GM23338 (cell line): ENCODE results near the gene COL6A3. TPM values are rescaled to one million over a fixed set of nuclear protein-coding genes. Genes with fewer than 3 reads are reported as not detected.

Source experiments
- ATAC-seq: fragments of 200-7000 bp; cut with Tn5 transposase; 3 replicates; pipeline ENCODE4 v1.9.1; 2020
- DNase-seq: peaks from one replicate; pipeline ENCODE4 v3.0.0-alpha.2; 2015; ENCODE audit warnings: low spot score
- H2AFZ ChIP-seq: fragments of 200-600 bp; sonication (generic); 2 replicates; pipeline ENCODE4 v1.8.0; 2016; ENCODE audit warnings: antibody characterized with exemption, mild to moderate bottlenecking, moderate library complexity
- H3F3A ChIP-seq: fragments of 200-600 bp; sonication (generic); replicated peaks from 2 replicates; pipeline ENCODE4 v1.8.0; 2017; ENCODE audit warnings: antibody characterized with exemption, mixed run types, low read depth
- H3K27ac ChIP-seq: fragments of 200-600 bp; sonication (generic); 2 replicates; pipeline ENCODE4 v1.6.1; 2016; ENCODE audit warnings: low read depth
- H3K27me3 ChIP-seq: fragments of 200-600 bp; sonication (generic); 2 replicates; pipeline ENCODE4 v1.8.0; 2016; ENCODE audit warnings: mild to moderate bottlenecking, mixed run types, moderate library complexity; ENCODE audit not compliant: insufficient read depth
- H3K36me3 ChIP-seq: fragments of 200-600 bp; sonication (generic); 2 replicates; pipeline ENCODE4 v1.8.0; 2016; ENCODE audit warnings: mild to moderate bottlenecking; ENCODE audit not compliant: insufficient read depth
- H3K4me1 ChIP-seq: fragments of 200-600 bp; sonication (generic); 2 replicates; pipeline ENCODE4 v1.8.0; 2016; ENCODE audit warnings: mild to moderate bottlenecking, moderate library complexity; ENCODE audit not compliant: insufficient read depth
- H3K4me2 ChIP-seq: fragments of 200-600 bp; sonication (generic); 2 replicates; pipeline ENCODE4 v1.7.1; 2017; ENCODE audit warnings: mixed run types
- H3K4me3 ChIP-seq: fragments of 200-600 bp; sonication (generic); 2 replicates; pipeline ENCODE4 v1.6.1; 2016; ENCODE audit warnings: mixed run types
- H3K79me2 ChIP-seq: fragments of 200-600 bp; sonication (generic); replicated peaks from 2 replicates; pipeline ENCODE4 v1.8.0; 2017; ENCODE audit warnings: mild to moderate bottlenecking; ENCODE audit not compliant: insufficient read depth
- H3K9me2 ChIP-seq: fragments of 200-600 bp; sonication (generic); 2 replicates; pipeline ENCODE4 v1.8.0; 2017; ENCODE audit not compliant: insufficient read depth
- H4K20me1 ChIP-seq: fragments of 200-600 bp; sonication (generic); replicated peaks from 2 replicates; pipeline ENCODE4 v1.8.0; 2017; ENCODE audit warnings: mild to moderate bottlenecking; ENCODE audit not compliant: insufficient read depth
- H3K27ac Mint-ChIP-seq: 2 replicates; pipeline ENCODE4 v1.8.0; 2020; ENCODE audit warnings: inconsistent platforms, mild to moderate bottlenecking, moderate library complexity, mixed read lengths
- H3K27me3 Mint-ChIP-seq: 3 replicates; pipeline ENCODE4 v1.8.0; 2022; ENCODE audit warnings: low read depth, mild to moderate bottlenecking, moderate library complexity, mixed read lengths, inconsistent platforms; ENCODE audit not compliant: insufficient read depth, poor library complexity
- H3K36me3 Mint-ChIP-seq: 3 replicates; pipeline ENCODE4 v1.8.0; 2021; ENCODE audit warnings: low read depth, mild to moderate bottlenecking, inconsistent platforms, moderate library complexity, mixed read lengths
- H3K4me1 Mint-ChIP-seq: 3 replicates; pipeline ENCODE4 v1.8.0; 2020; ENCODE audit warnings: mild to moderate bottlenecking, inconsistent platforms, mixed read lengths
- H3K4me3 Mint-ChIP-seq: 3 replicates; pipeline ENCODE4 v1.8.0; 2021; ENCODE audit warnings: moderate library complexity, mild to moderate bottlenecking, inconsistent platforms, mixed read lengths
- H3K9me3 Mint-ChIP-seq: 3 replicates; pipeline ENCODE4 v1.8.0; 2020; ENCODE audit warnings: moderate library complexity, mild to moderate bottlenecking, inconsistent platforms, mixed read lengths
- EZH2 ChIP-seq: fragments of 200-600 bp; sonication (generic); IDR thresholded peaks from one replicate; pipeline ENCODE4 v1.8.0; 2017; ENCODE audit warnings: antibody characterized with exemption, mild to moderate bottlenecking, low read depth; ENCODE audit not compliant: unreplicated experiment
- NANOG ChIP-seq: IDR thresholded peaks from 2 replicates; pipeline ENCODE4 v1.6.1; 2016; ENCODE audit warnings: antibody characterized with exemption, borderline replicate concordance
- ZNF331 ChIP-seq: fragments of 250-450 bp; sonication (Bioruptor Pico); IDR thresholded peaks from 2 replicates; pipeline ENCODE4 v1.5.0; 2020; ENCODE audit warnings: low read depth, mild to moderate bottlenecking, moderate library complexity
- ZNF462 ChIP-seq: fragments of 250-450 bp; sonication (Bioruptor Pico); IDR thresholded peaks from 2 replicates; pipeline ENCODE4 v1.5.0; 2020; ENCODE audit warnings: mild to moderate bottlenecking, moderate library complexity
- polyA plus RNA-seq: library from polyadenylated mRNA; unstranded; fragments of >200 nt; fragmentation: Nextera tagmentation; extraction: Ambion mirVana; gene quantifications from 2 replicates; pipeline ENCODE4 v1.2.1, GENCODE V29; 2016
- total RNA-seq: library from RNA; depleted of rRNA; stranded (reverse); fragments of >200 nt; shearing (Covaris generic); gene quantifications from 2 replicates; pipeline ENCODE4 v1.2.3, GENCODE V29; 2014

Gene COL6A3
- total and polyA plus RNA-seq, 2 experiments from 2014 or later: 1.2 to 7.3 TPM

- no peak overlapping the region for H3K4me3 ChIP-seq
- no peak for TF ChIP-seq EZH2
- TF ChIP-seq ZNF331 (CRISPR knock-in tag): no peak
- TF ChIP-seq ZNF462 (CRISPR knock-in tag): no peak
- H3K4me2 ChIP-seq: no peak overlapping the region
- Mint-ChIP-seq H3K27me3 (peaks cover 3% of the 10 kb centered on the region), H3K9me3 (peaks cover 2% of the 10 kb centered on the region; the same call in 2 of the 3 replicates), H3K36me3 (peaks cover 2% of the 10 kb centered on the region; the same call in 1 of the 3 replicates), H3K27ac (no peak overlapping the region), H3K4me1 (peaks cover 16% of the 10 kb centered on the region), H3K4me3 (no peak overlapping the region)
- H3K4me1 ChIP-seq: peaks cover 8% of the 10 kb centered on the region
- H3F3A ChIP-seq: no peaks in the 10 kb centered on the region
- peak; percentile 42; the same call in 1 of the 3 replicates for ATAC-seq
- H3K9me2 ChIP-seq: no peaks in the 10 kb centered on the region
- no peak overlapping the region; the same call in 1 of the 2 replicates for H2AFZ ChIP-seq
- no peak for DNase-seq
- no peaks in the 10 kb centered on the region for H3K36me3 ChIP-seq
- H3K27ac ChIP-seq: no peak overlapping the region
- H3K27me3 ChIP-seq: no peaks in the 10 kb centered on the region
- H4K20me1 ChIP-seq: no peaks in the 10 kb centered on the region
- H3K79me2 ChIP-seq: no peaks in the 10 kb centered on the region
Observed at GRCh38 chr2:237296756-237297155, 117.2 kb downstream of the COL6A3 start.

- Mint-ChIP-seq H3K36me3 (no peaks in the 10 kb centered on the region), H3K9me3 (no peaks in the 10 kb centered on the region; the same call in 2 of the 3 replicates), H3K4me1 (peaks cover 16% of the 10 kb centered on the region), H3K4me3 (no peak overlapping the region), H3K27ac (no peak overlapping the region), H3K27me3 (no peaks in the 10 kb centered on the region)
- H2AFZ ChIP-seq: no peak overlapping the region
- H3K79me2 ChIP-seq: no peaks in the 10 kb centered on the region
- DNase-seq: no peak
- H3F3A ChIP-seq: no peaks in the 10 kb centered on the region
- no peak overlapping the region for H3K4me3 ChIP-seq
- no peaks in the 10 kb centered on the region for H3K27me3 ChIP-seq
- no peaks in the 10 kb centered on the region for H3K36me3 ChIP-seq
- no peaks in the 10 kb centered on the region for H3K9me2 ChIP-seq
- H4K20me1 ChIP-seq: no peaks in the 10 kb centered on the region
- H3K27ac ChIP-seq: no peak overlapping the region
- ATAC-seq: no peak
- peaks cover 8% of the 10 kb centered on the region for H3K4me1 ChIP-seq
- H3K4me2 ChIP-seq: no peak overlapping the region
- TF ChIP-seq ZNF462 (CRISPR knock-in tag) (no peak), NANOG (no peak)
Observed at GRCh38 chr2:237295889-237296480, 118.0 kb downstream of the COL6A3 start.
